B cell (primary cell): ENCODE results near the gene CSTF3.

Experiments used
- CTCF ChIP-seq: fragments of 200-600 bp; IDR thresholded peaks from one replicate; pipeline ENCODE4 v1.8.0; 2022; ENCODE audit warnings: antibody characterized with exemption, mild to moderate bottlenecking
- EZH2 ChIP-seq: IDR thresholded peaks from 2 replicates; pipeline ENCODE4 v1.6.1; 2012; ENCODE audit warnings: borderline replicate concordance, low read depth, mild to moderate bottlenecking, moderate library complexity, low read length; ENCODE audit not compliant: insufficient read depth, poor library complexity, severe bottlenecking

GRCh38 chr11:33160136-33160535 lies 1.1 kb downstream of the CSTF3 start:
- no peak for TF ChIP-seq EZH2
- no peak for TF ChIP-seq CTCF
